Right hindlimb (tissue), 1 donor: ENCODE measurements around the gene ST7L.

ENCODE experiments used
- DNase-seq: peaks from one replicate; pipeline ENCODE4 v3.0.0-alpha.2; 2018

ST7L gene

GRCh38 chr1:112544011-112544688, 74.8 kb downstream of the ST7L start:
- DNase-seq, result no peak

GRCh38 chr1:112542206-112542973, 76.6 kb downstream of the ST7L start:
- DNase-seq, result no peak

DNA sequence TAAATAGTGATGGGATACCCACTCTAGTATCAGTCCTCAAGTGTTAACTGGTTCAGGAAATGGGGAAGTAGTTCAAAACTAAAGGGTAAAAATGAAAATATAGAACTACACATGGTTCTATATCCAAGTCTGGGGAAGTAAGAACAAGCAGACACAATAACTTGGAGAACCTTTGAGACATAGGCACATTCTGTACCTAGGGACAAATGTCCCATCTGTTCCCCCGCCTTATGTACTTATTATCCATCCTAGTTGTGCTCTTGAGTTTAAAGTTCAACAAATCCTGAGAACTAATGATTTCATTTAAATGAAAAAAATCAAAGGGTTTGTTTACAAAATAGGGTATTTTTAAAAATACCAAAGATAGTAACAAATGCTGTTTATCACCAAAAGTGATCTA, 77.6 kb downstream of the ST7L start:
- DNase-seq, result no peak

DNA sequence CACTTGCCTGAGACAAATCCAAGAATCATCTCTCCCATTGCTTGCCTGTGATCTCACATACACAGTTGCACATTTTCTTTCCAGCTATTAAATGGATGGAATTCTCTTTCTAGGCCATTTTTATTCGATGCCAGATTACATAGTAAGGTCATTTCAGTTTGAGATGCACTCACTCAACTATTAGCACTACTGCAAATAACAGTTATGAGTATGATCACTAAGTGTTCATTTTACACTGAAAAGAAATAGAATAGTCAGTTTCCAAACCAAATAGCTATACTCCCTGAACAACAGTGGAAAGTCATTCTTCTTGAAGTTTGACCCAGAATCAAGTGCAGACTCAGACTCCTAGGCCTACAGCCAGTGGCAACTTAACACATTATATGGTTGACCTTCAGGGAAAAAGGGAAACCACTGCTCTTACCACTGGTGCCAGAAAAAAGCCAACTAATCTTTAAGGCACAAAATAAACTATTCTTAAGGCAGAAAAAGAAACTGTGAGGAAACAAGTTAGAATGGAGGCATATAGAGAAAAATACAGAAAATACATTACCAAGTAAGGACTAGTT, 78.6 kb downstream of the ST7L start:
- peak; percentile 24 for DNase-seq

GRCh38 chr1:112538883-112539282, 80.1 kb downstream of the ST7L start:
- no peak for DNase-seq

DNA sequence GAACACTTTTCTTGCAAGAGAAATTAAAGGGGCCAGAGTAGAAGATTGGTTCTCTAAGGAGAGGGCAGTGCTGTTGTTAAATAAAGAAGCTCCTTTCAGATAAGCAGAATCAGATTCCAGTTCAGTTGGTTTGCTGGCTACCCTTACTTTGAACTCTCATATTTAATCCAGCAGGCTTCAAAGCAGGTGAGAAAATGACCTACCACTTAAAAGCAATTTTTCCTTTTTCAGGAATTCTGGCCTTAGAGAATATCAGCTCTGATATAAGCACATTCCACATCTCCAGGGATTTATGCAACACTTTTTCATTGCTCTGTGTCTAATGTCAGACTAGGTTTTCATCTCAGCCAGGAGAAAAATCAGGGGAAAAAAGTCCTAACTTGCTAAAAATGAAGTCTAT, 81.5 kb downstream of the ST7L start:
- DNase-seq, result no peak

DNA sequence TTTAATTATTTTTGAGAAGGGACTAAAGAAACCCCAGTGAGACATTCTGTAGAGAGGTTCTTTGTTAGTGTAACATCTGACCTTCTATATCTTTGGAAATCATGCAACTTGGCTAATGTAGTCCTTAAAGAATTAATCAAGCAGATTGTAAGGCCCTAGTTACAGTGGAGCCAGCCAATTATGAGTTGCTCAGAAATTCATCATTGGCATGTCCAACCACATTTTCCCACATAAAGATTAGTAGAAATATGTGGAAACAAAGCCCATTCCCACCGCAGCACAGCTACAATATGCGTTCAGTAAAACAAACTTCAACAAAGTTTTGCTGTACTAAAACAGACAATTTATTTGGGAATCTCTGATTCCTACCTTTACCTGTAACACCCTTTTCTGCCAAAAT, 82.4 kb downstream of the ST7L start:
- no peak for DNase-seq

- no peak for DNase-seq
Observed at GRCh38 chr1:112533029-112533428, 85.9 kb downstream of the ST7L start.

- no peak for DNase-seq
Observed at GRCh38 chr1:112532064-112532463, 86.9 kb downstream of the ST7L start.

DNA sequence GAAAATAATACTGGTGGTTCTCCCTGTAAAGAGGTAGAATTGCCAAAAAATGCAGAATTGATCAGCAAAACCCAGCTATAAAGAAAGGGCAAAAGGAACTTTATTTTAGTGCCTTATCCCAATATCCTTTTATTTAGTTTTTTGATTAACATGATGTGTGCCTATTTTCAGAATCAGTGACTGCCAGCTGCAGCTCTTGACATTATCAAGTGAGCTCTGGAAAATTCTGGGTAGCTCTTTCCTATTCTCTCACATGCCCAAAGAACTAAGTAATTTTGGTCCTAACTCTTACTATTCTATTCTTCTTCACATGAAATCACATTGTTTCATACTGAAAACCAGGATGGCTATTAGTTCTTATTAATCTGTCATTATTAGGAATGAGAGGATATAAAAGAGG, 88.1 kb downstream of the ST7L start:
- DNase-seq, result no peak

- no peak for DNase-seq
Observed at GRCh38 chr1:112529301-112529700, 89.6 kb downstream of the ST7L start.

DNA sequence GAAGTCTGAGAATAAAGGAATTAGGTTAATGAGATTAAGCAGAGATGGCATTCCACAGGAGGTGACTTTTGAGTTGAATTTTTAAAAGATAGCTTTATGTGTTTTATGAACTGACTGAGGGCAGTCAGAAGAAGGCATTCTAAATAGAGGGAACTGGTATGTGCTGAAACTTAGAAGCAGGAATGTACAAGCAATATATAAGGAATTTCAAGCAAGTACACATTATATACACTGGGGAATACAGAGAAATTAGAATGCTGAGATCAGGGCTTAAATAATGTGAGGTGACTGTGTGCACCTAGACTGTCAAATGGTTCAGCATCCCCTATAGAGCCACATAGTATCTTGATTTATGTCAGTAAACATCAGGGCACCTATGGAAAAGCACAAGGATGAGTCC, 90.9 kb downstream of the ST7L start:
- DNase-seq, result no peak

DNA sequence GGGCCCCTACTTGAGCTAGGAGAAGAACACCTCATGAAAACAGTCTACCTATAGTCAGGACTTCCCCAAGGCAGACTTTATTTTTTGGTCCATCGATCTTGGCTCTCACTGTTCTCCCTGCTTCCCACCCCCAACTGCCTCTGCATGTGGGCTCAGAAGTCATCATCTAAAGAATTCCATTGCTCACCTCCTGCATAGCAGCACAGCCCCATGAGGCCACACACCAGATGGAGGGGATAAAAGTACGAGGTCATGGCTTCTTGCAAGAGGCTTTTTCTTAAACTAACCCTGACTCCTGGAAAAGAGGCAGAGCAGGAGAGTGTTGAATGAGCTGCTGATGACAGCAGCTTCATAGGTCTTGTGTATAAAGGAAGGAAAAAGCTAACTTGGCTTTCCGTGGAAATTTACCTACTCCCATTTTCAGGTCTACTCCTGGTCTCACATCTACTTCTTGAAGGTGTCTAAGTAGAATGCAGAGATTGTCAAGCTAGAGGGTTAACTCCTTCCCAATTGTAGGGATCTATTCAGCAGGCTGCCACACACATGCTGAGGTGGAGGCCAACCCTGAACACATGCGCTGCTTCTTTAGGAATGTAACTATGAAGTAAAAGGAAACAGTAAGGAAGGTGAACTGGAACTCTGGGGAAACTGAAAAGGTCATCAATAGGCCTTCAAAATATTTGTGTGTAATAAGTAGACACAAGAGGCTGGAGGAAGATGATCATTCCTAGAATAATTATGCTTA, 91.5 kb downstream of the ST7L start:
- no peak for DNase-seq

GRCh38 chr1:112524986-112525385, 94.0 kb downstream of the ST7L start:
- DNase-seq, result no peak

DNA sequence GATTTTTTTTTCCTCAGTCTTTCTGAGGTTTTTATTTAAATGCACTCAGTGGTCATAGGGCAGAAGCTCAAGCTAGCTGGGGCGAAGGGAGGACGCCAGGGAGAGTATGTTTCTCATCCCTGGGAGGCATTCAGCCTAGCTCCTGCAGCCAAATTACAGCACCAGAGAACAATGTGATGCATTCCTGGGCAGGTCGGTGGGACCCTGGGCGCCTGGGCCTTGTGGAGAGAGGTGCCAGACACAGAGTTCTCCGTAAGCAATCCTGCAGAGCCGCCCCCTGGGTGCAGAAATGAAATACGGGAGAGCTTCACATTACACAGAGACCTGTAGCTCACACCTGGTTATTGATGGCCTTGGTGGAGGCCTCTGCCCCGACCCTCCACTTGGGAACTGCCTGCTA, 94.7 kb downstream of the ST7L start:
- DNase-seq, result no peak

DNA sequence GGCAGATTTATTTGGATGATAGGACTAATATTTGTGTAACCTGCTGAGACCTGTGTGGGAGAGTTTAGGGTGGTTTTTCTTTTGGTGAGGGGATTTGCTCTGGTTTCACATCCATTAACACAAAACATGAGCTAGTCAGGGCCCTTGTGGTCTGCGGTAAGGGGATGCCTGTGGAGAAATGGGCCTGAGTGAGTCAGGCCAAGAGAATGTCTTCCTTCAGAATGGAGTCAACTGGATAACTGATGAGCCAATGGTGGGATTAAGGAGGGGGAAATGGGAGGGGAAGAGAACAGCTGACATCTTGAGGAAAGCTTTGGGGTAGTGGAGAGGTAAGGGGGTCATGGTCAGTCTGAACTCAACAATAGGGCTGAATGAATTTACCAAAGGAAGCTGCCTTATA, 96.3 kb downstream of the ST7L start:
- no peak for DNase-seq

DNA sequence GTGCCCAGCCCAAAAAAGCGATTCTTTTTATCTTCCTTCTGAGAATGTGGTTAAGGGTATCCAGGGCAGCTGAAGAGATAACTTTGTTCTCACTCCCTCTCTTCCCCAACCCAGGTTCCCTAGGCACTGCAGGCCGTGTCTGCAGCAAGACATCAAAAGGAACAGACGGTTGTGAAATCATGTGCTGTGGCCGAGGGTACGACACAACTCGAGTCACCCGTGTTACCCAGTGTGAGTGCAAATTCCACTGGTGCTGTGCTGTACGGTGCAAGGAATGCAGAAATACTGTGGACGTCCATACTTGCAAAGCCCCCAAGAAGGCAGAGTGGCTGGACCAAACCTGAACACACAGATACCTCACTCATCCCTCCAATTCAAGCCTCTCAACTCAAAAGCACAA, 98.8 kb downstream of the ST7L start:
- DNase-seq, result no peak

DNA sequence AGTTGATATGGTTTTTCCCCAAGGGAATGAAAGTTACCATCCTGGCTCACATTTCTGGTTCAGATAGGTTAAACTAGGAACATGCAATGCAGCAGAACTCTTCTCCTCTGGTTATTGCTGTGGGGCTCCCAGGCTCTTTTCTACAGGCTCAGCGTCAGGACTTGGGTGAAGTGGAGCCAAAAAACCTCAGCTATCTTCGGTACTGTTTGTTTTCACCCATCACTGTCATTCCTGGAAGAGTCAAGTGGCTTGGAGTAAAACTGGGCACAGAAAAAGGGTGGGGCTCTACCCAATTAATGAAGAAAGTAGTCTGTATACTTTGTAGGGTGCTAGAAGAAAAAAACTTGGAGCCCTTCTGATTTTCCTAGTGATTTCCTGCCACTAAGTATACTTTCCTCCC, 100.8 kb downstream of the ST7L start:
- no peak for DNase-seq

- DNase-seq, result no peak
Observed at GRCh38 chr1:112517646-112518045, 101.3 kb downstream of the ST7L start.

- no peak for DNase-seq
Observed at GRCh38 chr1:112517231-112517630, 101.7 kb downstream of the ST7L start.

DNA sequence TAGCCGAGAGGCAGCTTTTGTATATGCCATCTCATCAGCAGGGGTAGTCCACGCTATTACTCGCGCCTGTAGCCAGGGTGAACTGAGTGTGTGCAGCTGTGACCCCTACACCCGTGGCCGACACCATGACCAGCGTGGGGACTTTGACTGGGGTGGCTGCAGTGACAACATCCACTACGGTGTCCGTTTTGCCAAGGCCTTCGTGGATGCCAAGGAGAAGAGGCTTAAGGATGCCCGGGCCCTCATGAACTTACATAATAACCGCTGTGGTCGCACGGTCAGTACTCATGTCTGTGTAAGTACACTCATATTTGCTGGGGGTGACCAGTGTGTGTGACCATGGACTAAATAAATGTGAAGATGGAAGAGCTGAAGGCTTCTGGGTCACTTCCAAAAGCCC, 102.8 kb downstream of the ST7L start:
- DNase-seq, result no peak

- no peak for DNase-seq
Observed at GRCh38 chr1:112515311-112516009, 103.5 kb downstream of the ST7L start.

GRCh38 chr1:112514901-112515300, 104.0 kb downstream of the ST7L start:
- DNase-seq, result no peak
